HG03378 (cell line): ENCODE data around the gene ATRX.
"Not testable (repeated sequence)": the region's sequence is repeated elsewhere in the genome, so short reads cannot be mapped to it uniquely, and the experiment has no call there.

Experiments
- ATAC-seq: cut with Tn5 transposase; IDR thresholded peaks from one replicate; pipeline ENCODE4 v1.9.1; 2021; ENCODE audit warnings: mild to moderate bottlenecking, moderate library complexity; ENCODE audit not compliant: unreplicated experiment

The ATRX gene

DNA sequence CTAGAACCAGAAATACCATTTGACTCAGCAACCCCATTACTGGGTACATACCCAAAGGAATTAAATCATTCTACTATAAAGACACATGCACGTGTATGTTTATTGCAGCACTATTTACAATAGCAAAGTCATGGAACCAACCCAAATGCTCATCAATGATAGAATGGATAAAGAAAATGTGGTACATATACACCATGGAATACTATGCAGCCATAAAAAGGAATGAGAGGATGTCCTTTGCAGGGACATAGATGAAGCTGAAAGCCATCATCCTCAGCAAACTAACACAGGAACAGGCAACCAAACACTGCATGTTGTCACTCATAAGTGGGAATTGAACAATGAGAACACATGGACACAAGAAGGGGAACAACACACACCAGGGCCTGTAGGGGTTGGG, 285.9 kb downstream of the ATRX start:
- ATAC-seq: not testable (repeated sequence)

DNA sequence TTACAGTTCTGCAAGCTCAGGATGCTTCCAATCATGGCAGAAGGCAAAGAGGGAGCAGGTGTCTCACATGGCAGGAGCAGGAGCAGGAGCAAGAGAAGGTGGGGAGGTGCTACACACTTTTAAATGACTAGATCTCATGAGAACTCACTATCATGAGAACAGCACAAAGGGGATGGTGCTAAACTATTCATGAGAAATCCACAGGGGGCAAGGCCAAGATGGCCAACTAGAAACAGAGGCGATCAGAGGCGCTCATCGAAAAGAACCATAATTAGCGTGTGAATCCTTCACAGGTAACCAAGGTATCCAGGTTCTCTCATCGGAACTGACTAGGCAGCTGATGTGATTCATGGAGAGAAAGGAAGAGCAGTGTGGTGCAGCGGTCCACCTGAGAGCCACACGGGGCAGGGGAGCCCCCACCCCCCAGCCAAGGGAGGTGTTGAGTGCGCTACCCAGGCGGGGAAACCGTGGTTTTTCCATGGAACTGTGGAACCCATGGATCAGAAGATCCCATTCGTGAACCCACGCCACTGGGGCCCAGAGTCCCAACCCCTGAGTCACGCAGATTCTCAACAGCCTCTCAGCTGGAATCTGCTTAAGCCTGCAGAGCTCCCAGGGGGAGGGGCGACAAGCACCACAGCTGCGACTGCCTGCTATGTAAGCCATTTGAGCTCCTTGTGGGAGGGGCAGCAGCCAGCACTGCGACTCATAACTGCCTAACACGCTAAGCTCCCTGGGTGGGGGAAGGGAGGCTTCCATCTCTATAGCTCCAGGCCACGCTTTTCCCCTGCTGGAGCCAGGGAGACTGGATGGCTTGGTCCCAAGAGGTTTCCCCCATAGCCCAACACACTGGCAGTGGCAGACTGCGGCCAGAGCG, 292.1 kb downstream of the ATRX start:
- no peak for ATAC-seq

DNA sequence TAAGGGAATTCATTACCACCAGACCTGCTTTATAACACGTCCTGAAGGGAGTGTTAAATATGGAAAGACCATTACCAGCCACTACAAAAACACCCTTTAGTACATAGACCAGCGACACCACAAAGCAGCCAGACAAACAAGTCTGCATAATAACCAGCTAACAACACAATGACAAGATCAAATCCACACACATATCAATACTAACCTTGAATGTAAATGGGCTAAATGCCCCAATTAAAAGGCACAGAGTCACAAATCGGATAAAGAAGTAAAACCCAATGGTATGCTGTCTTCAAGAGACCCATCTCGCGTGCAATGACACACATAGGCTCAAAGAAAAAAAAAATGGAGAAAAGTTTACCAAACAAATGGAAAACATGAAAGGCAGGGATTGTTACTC, 302.0 kb downstream of the ATRX start:
- ATAC-seq: no peak

DNA sequence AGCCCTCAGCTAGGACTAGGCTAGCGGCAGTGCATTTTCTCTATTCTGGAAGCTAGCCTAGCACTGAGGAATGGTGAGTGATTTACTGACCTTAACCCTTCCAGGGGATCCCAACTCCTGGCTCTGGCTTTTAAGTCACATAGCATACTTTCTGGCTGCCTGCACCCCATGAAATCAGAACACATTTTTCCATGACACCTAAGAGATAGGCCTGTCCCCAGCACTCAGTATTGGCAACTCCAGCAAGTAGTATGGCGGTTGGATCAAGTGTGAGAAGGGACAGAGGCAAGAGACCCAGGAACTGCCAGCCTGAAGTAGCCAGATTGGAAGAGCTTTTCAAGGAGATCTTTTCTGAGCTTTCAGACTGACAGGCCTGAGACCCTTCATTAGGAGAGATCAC, 330.6 kb downstream of the ATRX start:
- no peak for ATAC-seq
